ES-I3 (cell line): ENCODE data around the gene TAC4.
"Not testable (repeated sequence)": the region's sequence is repeated elsewhere in the genome, so short reads cannot be mapped to it uniquely, and the experiment has no call there.

ENCODE experiments used
- H3K36me3 ChIP-seq: 2 replicates; pipeline ENCODE4 v1.6.1; 2013; ENCODE audit warnings: mild to moderate bottlenecking, low read length, control low read depth, moderate library complexity; ENCODE audit not compliant: insufficient read depth
- H3K4me1 ChIP-seq: 2 replicates; pipeline ENCODE4 v1.6.1; 2013; ENCODE audit warnings: mild to moderate bottlenecking, control low read depth, low read length; ENCODE audit not compliant: insufficient read depth
- H3K9ac ChIP-seq: 2 replicates; pipeline ENCODE4 v1.6.1; 2013; ENCODE audit warnings: low read depth, mild to moderate bottlenecking, low read length, moderate library complexity
- H3K9me3 ChIP-seq: 2 replicates; pipeline ENCODE4 v1.6.1; 2013; ENCODE audit warnings: mild to moderate bottlenecking, low read length, moderate library complexity; ENCODE audit not compliant: control insufficient read depth, insufficient read depth

TAC4 gene

GRCh38 chr17:49842846-49843245, 5.0 kb downstream of the TAC4 start:
- Histone ChIP-seq H3K9ac (no peak overlapping the region), H3K4me1 (no peaks in the 10 kb centered on the region; the same call in 1 of the 2 replicates), H3K36me3 (0 out of 2 replicates have a peak, but pooled peaks cover 3% of the 10 kb centered on the region), H3K9me3 (no peaks in the 10 kb centered on the region)

GRCh38 chr17:49842371-49842770, 5.5 kb downstream of the TAC4 start:
- Histone ChIP-seq H3K4me1 (no peaks in the 10 kb centered on the region; the same call in 1 of the 2 replicates), H3K9me3 (no peaks in the 10 kb centered on the region), H3K9ac (no peak overlapping the region), H3K36me3 (0 out of 2 replicates have a peak, but pooled peaks cover 3% of the 10 kb centered on the region)

- Histone ChIP-seq H3K4me1 (peaks cover under 1% of the 10 kb centered on the region; the same call in 1 of the 2 replicates), H3K9ac (no peak overlapping the region), H3K9me3 (no peaks in the 10 kb centered on the region), H3K36me3 (no peaks in the 10 kb centered on the region)
Observed at GRCh38 chr17:49841548-49841947, 6.3 kb downstream of the TAC4 start.

GRCh38 chr17:49839455-49839854, 8.4 kb downstream of the TAC4 start:
- Histone ChIP-seq H3K4me1 (peaks cover 6% of the 10 kb centered on the region; the same call in 1 of the 2 replicates), H3K36me3 (peaks cover 6% of the 10 kb centered on the region; the same call in 1 of the 2 replicates), H3K9me3 (no peaks in the 10 kb centered on the region), H3K9ac (no peak overlapping the region)

GRCh38 chr17:49836111-49837030, 11.5 kb downstream of the TAC4 start:
- Histone ChIP-seq H3K4me1 (peaks cover 6% of the 10 kb centered on the region; the same call in 1 of the 2 replicates), H3K9ac (no peak overlapping the region)

GRCh38 chr17:49835472-49835871, 12.4 kb downstream of the TAC4 start:
- no peak overlapping the region for H3K9ac ChIP-seq
- peaks cover 6% of the 10 kb centered on the region; the same call in 1 of the 2 replicates for H3K4me1 ChIP-seq
- H3K9me3 ChIP-seq = no peaks in the 10 kb centered on the region
- peaks cover 33% of the 10 kb centered on the region for H3K36me3 ChIP-seq

More at GRCh38 chr17:49836111-49837030, 11.5 kb downstream of the TAC4 start:
- Histone ChIP-seq H3K9me3 (no peaks in the 10 kb centered on the region), H3K36me3 (peaks cover 28% of the 10 kb centered on the region)

GRCh38 chr17:49834118-49834743, 13.6 kb downstream of the TAC4 start:
- Histone ChIP-seq H3K9ac (no peak overlapping the region), H3K36me3 (peaks cover 40% of the 10 kb centered on the region), H3K4me1 (peaks cover 6% of the 10 kb centered on the region; the same call in 1 of the 2 replicates), H3K9me3 (no peaks in the 10 kb centered on the region)

- Histone ChIP-seq H3K36me3 (peaks cover 45% of the 10 kb centered on the region), H3K9me3 (no peaks in the 10 kb centered on the region)
Observed at GRCh38 chr17:49832840-49833599, 14.8 kb downstream of the TAC4 start.

GRCh38 chr17:49830605-49831004, 17.3 kb downstream of the TAC4 start:
- H3K9ac ChIP-seq = no peak overlapping the region
- H3K4me1 ChIP-seq = 0 out of 2 replicates have a peak, but pooled peaks cover 3% of the 10 kb centered on the region
- no peaks in the 10 kb centered on the region for H3K9me3 ChIP-seq
- peaks cover 61% of the 10 kb centered on the region for H3K36me3 ChIP-seq

More at GRCh38 chr17:49832840-49833599, 14.8 kb downstream of the TAC4 start:
- Histone ChIP-seq H3K9ac (no peak overlapping the region), H3K4me1 (peaks cover 6% of the 10 kb centered on the region; the same call in 1 of the 2 replicates)

- no peaks in the 10 kb centered on the region for H3K9me3 ChIP-seq
- H3K9ac ChIP-seq = no peak overlapping the region
- peaks cover 56% of the 10 kb centered on the region for H3K36me3 ChIP-seq
- peaks cover 8% of the 10 kb centered on the region; the same call in 1 of the 2 replicates for H3K4me1 ChIP-seq
Observed at GRCh38 chr17:49829026-49829425, 18.8 kb downstream of the TAC4 start.

GRCh38 chr17:49828325-49828724, 19.5 kb downstream of the TAC4 start:
- H3K9me3 ChIP-seq, H3K9ac ChIP-seq, H3K4me1 ChIP-seq: not testable (repeated sequence)
- H3K36me3 ChIP-seq = peaks cover 57% of the 10 kb centered on the region

GRCh38 chr17:49825645-49826044, 22.2 kb downstream of the TAC4 start:
- Histone ChIP-seq H3K4me1 (peaks cover 8% of the 10 kb centered on the region; the same call in 1 of the 2 replicates), H3K9ac (no peak overlapping the region), H3K9me3 (no peaks in the 10 kb centered on the region), H3K36me3 (peaks cover 64% of the 10 kb centered on the region)

- Histone ChIP-seq H3K36me3 (peaks cover 57% of the 10 kb centered on the region), H3K4me1 (peaks cover 10% of the 10 kb centered on the region; the same call in 1 of the 2 replicates)
Observed at GRCh38 chr17:49823614-49824013, 24.3 kb downstream of the TAC4 start.

GRCh38 chr17:49822829-49823228, 25.0 kb downstream of the TAC4 start:
- H3K4me1 ChIP-seq = peaks cover 12% of the 10 kb centered on the region; the same call in 1 of the 2 replicates
- H3K36me3 ChIP-seq = peaks cover 59% of the 10 kb centered on the region
- H3K9me3 ChIP-seq = no peaks in the 10 kb centered on the region
- H3K9ac ChIP-seq = no peak overlapping the region

More at GRCh38 chr17:49823614-49824013, 24.3 kb downstream of the TAC4 start:
- no peak overlapping the region for H3K9ac ChIP-seq
- H3K9me3 ChIP-seq = no peaks in the 10 kb centered on the region
